ENCODE measurements around the gene ENO1. TPM values are rescaled to one million over a fixed set of nuclear protein-coding genes. Genes with fewer than 3 reads are reported as not detected.

The ENO1 gene
- total RNA-seq, 2 experiments from 2014 or later: 4,199 to 4,245 TPM

- peak overlapping the region; percentile 88 for H3K4me3 Mint-ChIP-seq
- peaks cover 66% of the 10 kb centered on the region for H3K4me1 Mint-ChIP-seq (ENCODE audit: low read depth)
- DNase-seq: no peak
- peak overlapping the region; percentile 100 for H3K27ac Mint-ChIP-seq
- CTCF ChIA-PET: interaction anchor here (1.0 to 4.4 kb wide), 5 partner anchors 10 to 132 kb away, joined by 4 to 16 read pairs (median 9); no protein-coding TSS in a partner anchor
- POLR2A ChIA-PET: interaction anchor here (0.9 to 10.9 kb wide), 9 partner anchors 13 to 117 kb away, joined by 3 to 197 read pairs (median 5); no protein-coding TSS in a partner anchor
- intact Hi-C loops (cut with micrococcal nuclease): loop anchor here (10.0 kb wide), 1 partner anchor 52 kb away; no protein-coding TSS in a partner anchor
- TF ChIP-seq CTCF (IDR thresholded peaks at IDR 0.05): no peak
- ATAC-seq: no peak
- H3K27me3 Mint-ChIP-seq: no peaks in the 10 kb centered on the region
- peaks cover 96% of the 10 kb centered on the region for H3K36me3 Mint-ChIP-seq (ENCODE audit: low read depth)
- H3K9me3 Mint-ChIP-seq: no peaks in the 10 kb centered on the region
These were observed 5.5 kb downstream of the ENO1 start for GRCh38 chr1:8873001-8873400.

- intact Hi-C loops (cut with micrococcal nuclease): loop anchor here (10.0 kb wide), 1 partner anchor 53 kb away; no protein-coding TSS in a partner anchor
- Mint-ChIP-seq H3K27me3 (no peaks in the 10 kb centered on the region), H3K4me3 (peak overlapping the region; percentile 88), H3K27ac (peak overlapping the region; percentile 100), H3K4me1 (ENCODE audit: low read depth) (peaks cover 74% of the 10 kb centered on the region), H3K36me3 (ENCODE audit: low read depth) (peaks cover 95% of the 10 kb centered on the region), H3K9me3 (no peaks in the 10 kb centered on the region)
- DNase-seq (no peak), ATAC-seq (no peak)
- TF ChIP-seq CTCF (IDR thresholded peaks at IDR 0.05): no peak
- POLR2A ChIA-PET: interaction anchor here (0.6 to 10.9 kb wide), 9 partner anchors 12 to 132 kb away, joined by 3 to 197 read pairs (median 3); no protein-coding TSS in a partner anchor
- CTCF ChIA-PET: interaction anchor here (0.6 to 4.4 kb wide), 6 partner anchors 10 to 133 kb away, joined by 3 to 16 read pairs (median 6); no protein-coding TSS in a partner anchor
These were observed 6.5 kb downstream of the ENO1 start for GRCh38 chr1:8871965-8872399.

- ATAC-seq (no peak), DNase-seq (no peak)
- POLR2A ChIA-PET: interaction anchor here (0.6 to 10.9 kb wide), 9 partner anchors 12 to 133 kb away, joined by 3 to 197 read pairs (median 4); no protein-coding TSS in a partner anchor
- no peaks in the 10 kb centered on the region for H3K9me3 Mint-ChIP-seq
- peaks cover 95% of the 10 kb centered on the region for H3K36me3 Mint-ChIP-seq (ENCODE audit: low read depth)
- H3K27me3 Mint-ChIP-seq: no peaks in the 10 kb centered on the region
- CTCF ChIA-PET: interaction anchor here (0.6 to 4.4 kb wide), 5 partner anchors 10 to 134 kb away, joined by 3 to 16 read pairs (median 7); no protein-coding TSS in a partner anchor
- intact Hi-C loops (cut with micrococcal nuclease): loop anchor here (10.0 kb wide), 1 partner anchor 53 kb away; no protein-coding TSS in a partner anchor
- H3K4me1 Mint-ChIP-seq (ENCODE audit: low read depth): peaks cover 79% of the 10 kb centered on the region
- peak overlapping the region; percentile 88 for H3K4me3 Mint-ChIP-seq
- peak; percentile 26 for TF ChIP-seq CTCF (IDR thresholded peaks at IDR 0.05)
- peak overlapping the region; percentile 100 for H3K27ac Mint-ChIP-seq
These were observed 6.9 kb downstream of the ENO1 start for GRCh38 chr1:8871539-8871935.

- intact Hi-C loops (cut with micrococcal nuclease): loop anchor here (10.0 kb wide), 1 partner anchor 54 kb away; no protein-coding TSS in a partner anchor
- H3K36me3 Mint-ChIP-seq (ENCODE audit: low read depth): peaks cover 95% of the 10 kb centered on the region
- POLR2A ChIA-PET: interaction anchor here (0.9 to 10.9 kb wide), 7 partner anchors 11 to 117 kb away, joined by 3 to 197 read pairs (median 4); no protein-coding TSS in a partner anchor
These were observed 7.6 kb downstream of the ENO1 start for GRCh38 chr1:8870616-8871538.

More at GRCh38 chr1:8870616-8871538, 7.6 kb downstream of the ENO1 start:
- no peak for TF ChIP-seq CTCF (IDR thresholded peaks at IDR 0.05)
- ATAC-seq: peak; percentile 17
- CTCF ChIA-PET: interaction anchor here (1.4 to 4.4 kb wide), 4 partner anchors 9 to 134 kb away, joined by 4 to 16 read pairs (median 6); no protein-coding TSS in a partner anchor
- no peaks in the 10 kb centered on the region for H3K27me3 Mint-ChIP-seq
- H3K4me3 Mint-ChIP-seq: peak overlapping the region; percentile 88
- DNase-seq: peak; percentile 50
- H3K9me3 Mint-ChIP-seq: no peaks in the 10 kb centered on the region
- H3K27ac Mint-ChIP-seq: peak overlapping the region; percentile 100
- peaks cover 83% of the 10 kb centered on the region for H3K4me1 Mint-ChIP-seq (ENCODE audit: low read depth)
